ENCODE measurements around the gene UBE2H.
"Not testable (repeated sequence)": the region's sequence is repeated elsewhere in the genome, so short reads cannot be mapped to it uniquely, and the experiment has no call there.

UBE2H gene

GRCh38 chr7:129848436-129848835 lies 104.3 kb downstream of the UBE2H start:
- H3K36me3 ChIP-seq (replicated peaks) = no peaks in the 10 kb centered on the region; the same call in none of the 2 replicates
- in situ Hi-C loops (cut with MboI; ENCODE audit: low sequenced_read_pairs) = no loop called here
- no peak for DNase-seq (ENCODE audit: low spot score in 2 of 2)
- H3K4me1 ChIP-seq = peaks cover 3% of the 10 kb centered on the region
- H3K27me3 ChIP-seq (ENCODE audit: low read depth) = no peaks in the 10 kb centered on the region
- H3K9me3 ChIP-seq = no peaks in the 10 kb centered on the region
- no peak overlapping the region for H3K4me3 ChIP-seq

DNA sequence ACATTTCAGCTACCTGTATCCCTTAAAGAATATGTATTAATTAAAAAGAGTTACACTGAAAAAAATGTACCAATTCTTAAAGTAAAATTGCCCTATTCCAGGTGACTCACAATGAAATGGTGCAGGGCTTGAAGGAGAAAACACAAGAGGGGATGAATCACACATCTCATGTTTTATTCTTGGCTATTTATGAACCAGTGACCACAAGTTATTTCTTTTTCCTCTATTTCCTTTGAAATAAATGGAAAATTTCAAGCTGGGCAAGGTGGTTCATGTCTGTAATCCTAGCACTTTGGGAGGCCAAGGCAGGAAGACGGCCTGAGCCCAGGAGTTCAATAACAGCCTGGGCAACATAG lies 106.8 kb downstream of the UBE2H start:
- Histone ChIP-seq H3K4me1 (peaks cover 3% of the 10 kb centered on the region), H3K4me3 (no peak overlapping the region), H3K9me3 (no peaks in the 10 kb centered on the region), H3K36me3 (replicated peaks) (no peaks in the 10 kb centered on the region; the same call in none of the 2 replicates), H3K27me3 (ENCODE audit: low read depth) (no peaks in the 10 kb centered on the region)
- DNase-seq (ENCODE audit: low spot score in 2 of 2) = no peak
- in situ Hi-C loops (cut with MboI; ENCODE audit: low sequenced_read_pairs) = no loop called here

DNA sequence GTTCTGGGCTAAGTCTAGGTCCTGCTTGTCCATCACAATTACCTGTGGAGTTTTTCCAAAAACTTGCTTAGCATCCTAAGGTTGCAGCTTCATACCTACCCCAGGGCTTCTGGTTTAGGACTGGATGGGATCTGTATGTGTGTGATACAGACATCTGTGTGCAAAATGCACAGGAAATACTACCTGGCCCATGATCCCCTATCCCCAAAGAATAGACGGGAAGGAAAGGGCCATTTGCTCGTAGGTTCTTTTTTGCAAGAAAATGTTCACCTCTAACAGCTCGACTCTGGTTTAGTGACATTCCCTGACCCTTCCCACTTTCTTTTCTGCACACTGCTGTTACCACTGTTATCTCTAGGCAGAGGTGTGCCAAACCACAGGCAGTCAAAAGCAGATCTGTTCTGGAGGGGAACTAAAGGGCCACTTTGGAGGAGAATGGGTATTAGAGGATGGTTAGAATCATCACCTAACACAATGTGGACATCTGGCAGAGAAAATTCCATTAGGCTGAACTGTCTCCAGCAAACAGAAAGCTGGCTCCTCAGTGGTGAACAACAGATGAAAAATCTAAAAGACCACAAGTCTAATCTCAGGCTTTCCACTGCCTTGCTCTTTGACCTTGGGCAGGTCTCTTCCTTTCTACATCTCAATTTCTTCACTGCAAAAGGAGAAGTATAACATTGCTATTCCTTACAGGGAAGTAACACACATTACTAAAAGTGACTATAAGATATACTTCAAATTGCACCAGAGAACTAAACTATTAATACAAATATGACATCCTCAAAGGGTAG lies 107.4 kb downstream of the UBE2H start:
- DNase-seq (ENCODE audit: low spot score in 2 of 2) = no peak
- Histone ChIP-seq H3K36me3 (replicated peaks) (no peaks in the 10 kb centered on the region; the same call in none of the 2 replicates), H3K9me3 (no peaks in the 10 kb centered on the region), H3K4me1 (peaks cover 3% of the 10 kb centered on the region), H3K4me3 (no peak overlapping the region), H3K27me3 (ENCODE audit: low read depth) (no peaks in the 10 kb centered on the region)
- in situ Hi-C loops (cut with MboI; ENCODE audit: low sequenced_read_pairs) = no loop called here

GRCh38 chr7:129843978-129844840 lies 108.6 kb downstream of the UBE2H start:
- no peaks in the 10 kb centered on the region; the same call in none of the 2 replicates for H3K36me3 ChIP-seq (replicated peaks)
- no peak for DNase-seq (ENCODE audit: low spot score in 2 of 2)
- in situ Hi-C loops (cut with MboI; ENCODE audit: low sequenced_read_pairs) = no loop called here
- H3K27me3 ChIP-seq (ENCODE audit: low read depth) = no peaks in the 10 kb centered on the region
- H3K4me1 ChIP-seq = peaks cover 3% of the 10 kb centered on the region
- H3K9me3 ChIP-seq = no peaks in the 10 kb centered on the region
- no peak overlapping the region for H3K4me3 ChIP-seq

- no peak for DNase-seq (ENCODE audit: low spot score in 2 of 2)
- Histone ChIP-seq H3K4me1 (peaks cover 3% of the 10 kb centered on the region), H3K9me3 (no peaks in the 10 kb centered on the region), H3K27me3 (ENCODE audit: low read depth) (no peaks in the 10 kb centered on the region), H3K36me3 (replicated peaks) (peaks cover under 1% of the 10 kb centered on the region), H3K4me3 (no peak overlapping the region)
- in situ Hi-C loops (cut with MboI; ENCODE audit: low sequenced_read_pairs) = no loop called here
Observed at GRCh38 chr7:129843365-129843898, 109.3 kb downstream of the UBE2H start.

GRCh38 chr7:129841465-129841864 lies 111.3 kb downstream of the UBE2H start:
- no peaks in the 10 kb centered on the region for H3K27me3 ChIP-seq (ENCODE audit: low read depth)
- H3K4me3 ChIP-seq = no peak overlapping the region
- H3K4me1 ChIP-seq = peaks cover 5% of the 10 kb centered on the region
- H3K9me3 ChIP-seq = no peaks in the 10 kb centered on the region
- DNase-seq (ENCODE audit: low spot score in 2 of 2) = no peak
- peaks cover 3% of the 10 kb centered on the region; the same call in 1 of the 2 replicates for H3K36me3 ChIP-seq (replicated peaks)
- in situ Hi-C loops (cut with MboI; ENCODE audit: low sequenced_read_pairs) = no loop called here

DNA sequence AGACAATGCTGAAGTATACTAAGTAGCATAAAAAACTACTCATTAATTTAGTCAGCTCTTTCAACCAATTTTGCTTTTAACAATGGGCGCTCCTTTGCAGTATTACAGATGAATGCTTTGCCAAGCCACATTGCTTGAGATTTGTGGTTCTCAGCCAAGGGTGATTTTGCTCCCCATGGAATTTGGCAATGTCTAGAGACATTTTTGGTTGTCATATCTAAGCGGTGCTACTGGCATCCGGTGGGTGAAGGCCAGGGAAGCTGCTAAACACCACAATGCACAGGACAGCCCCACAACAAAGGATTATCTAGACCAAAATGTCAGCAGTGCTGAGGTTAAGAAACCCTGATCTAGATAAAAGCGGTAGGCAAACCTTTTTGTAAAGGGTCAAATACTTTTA lies 112.0 kb downstream of the UBE2H start:
- H3K9me3 ChIP-seq = no peaks in the 10 kb centered on the region
- peaks cover 3% of the 10 kb centered on the region; the same call in 1 of the 2 replicates for H3K36me3 ChIP-seq (replicated peaks)
- H3K27me3 ChIP-seq (ENCODE audit: low read depth) = no peaks in the 10 kb centered on the region
- H3K4me1 ChIP-seq = peaks cover 12% of the 10 kb centered on the region
- H3K4me3 ChIP-seq = no peak overlapping the region
- no peak for DNase-seq (ENCODE audit: low spot score in 2 of 2)
- in situ Hi-C loops (cut with MboI; ENCODE audit: low sequenced_read_pairs) = no loop called here

GRCh38 chr7:129836983-129837382 lies 115.8 kb downstream of the UBE2H start:
- no peak overlapping the region for H3K4me3 ChIP-seq
- H3K4me1 ChIP-seq = peaks cover 15% of the 10 kb centered on the region
- DNase-seq (ENCODE audit: low spot score in 2 of 2) = no peak
- peaks cover 3% of the 10 kb centered on the region; the same call in 1 of the 2 replicates for H3K36me3 ChIP-seq (replicated peaks)
- H3K27me3 ChIP-seq (ENCODE audit: low read depth) = no peaks in the 10 kb centered on the region
- in situ Hi-C loops (cut with MboI; ENCODE audit: low sequenced_read_pairs) = no loop called here
- no peaks in the 10 kb centered on the region for H3K9me3 ChIP-seq

- H3K9me3 ChIP-seq = no peaks in the 10 kb centered on the region
- H3K36me3 ChIP-seq (replicated peaks) = peaks cover 3% of the 10 kb centered on the region; the same call in 1 of the 2 replicates
- H3K27me3 ChIP-seq (ENCODE audit: low read depth) = no peaks in the 10 kb centered on the region
- in situ Hi-C loops (cut with MboI; ENCODE audit: low sequenced_read_pairs) = no loop called here
- peak; percentile 56 to 92 for DNase-seq (ENCODE audit: low spot score in 2 of 2)
- peaks cover 16% of the 10 kb centered on the region for H3K4me1 ChIP-seq
- no peak overlapping the region for H3K4me3 ChIP-seq
Observed at GRCh38 chr7:129835569-129835968, 117.2 kb downstream of the UBE2H start.

- H3K4me3 ChIP-seq; in situ Hi-C loops (cut with MboI; ENCODE audit: low sequenced_read_pairs); H3K9me3 ChIP-seq; DNase-seq (ENCODE audit: low spot score in 2 of 2); H3K36me3 ChIP-seq (replicated peaks); H3K27me3 ChIP-seq (ENCODE audit: low read depth): not testable (repeated sequence)
- peaks cover 27% of the 10 kb centered on the region for H3K4me1 ChIP-seq
Observed at GRCh38 chr7:129833353-129833752, 119.4 kb downstream of the UBE2H start.

GRCh38 chr7:129832701-129833227 lies 120.0 kb downstream of the UBE2H start:
- Histone ChIP-seq H3K36me3 (replicated peaks) (no peaks in the 10 kb centered on the region), H3K9me3 (no peaks in the 10 kb centered on the region), H3K4me3 (no peak overlapping the region), H3K27me3 (ENCODE audit: low read depth) (no peaks in the 10 kb centered on the region), H3K4me1 (peaks cover 27% of the 10 kb centered on the region)
- no peak for DNase-seq (ENCODE audit: low spot score in 2 of 2)
- in situ Hi-C loops (cut with MboI; ENCODE audit: low sequenced_read_pairs) = no loop called here

DNA sequence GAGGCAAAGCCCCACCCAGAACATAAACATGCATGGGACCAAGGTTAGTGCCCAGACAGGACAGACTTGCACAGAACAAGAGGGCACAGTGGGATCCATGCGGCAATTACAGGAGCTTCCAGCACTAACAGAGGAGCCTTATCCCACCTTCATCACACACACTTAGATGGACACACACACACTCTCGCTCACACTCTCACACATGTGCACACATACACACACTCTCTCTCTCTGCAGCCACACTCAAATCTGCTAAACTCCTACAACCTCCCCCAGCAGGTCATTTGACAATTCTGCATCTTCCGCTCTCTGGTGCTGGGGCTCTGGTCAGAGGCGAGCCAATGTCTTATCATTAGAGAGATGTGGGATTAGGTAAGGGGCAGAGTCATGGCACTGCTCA lies 120.5 kb downstream of the UBE2H start:
- Histone ChIP-seq H3K27me3 (ENCODE audit: low read depth) (no peaks in the 10 kb centered on the region), H3K9me3 (no peaks in the 10 kb centered on the region), H3K4me3 (no peak overlapping the region), H3K4me1 (peaks cover 27% of the 10 kb centered on the region), H3K36me3 (replicated peaks) (no peaks in the 10 kb centered on the region)
- in situ Hi-C loops (cut with MboI; ENCODE audit: low sequenced_read_pairs) = no loop called here
- DNase-seq (ENCODE audit: low spot score in 2 of 2) = no peak

GRCh38 chr7:129831424-129832058 lies 121.2 kb downstream of the UBE2H start:
- in situ Hi-C loops (cut with MboI; ENCODE audit: low sequenced_read_pairs) = no loop called here
- DNase-seq (ENCODE audit: low spot score in 2 of 2) = no peak
- H3K9me3 ChIP-seq = no peaks in the 10 kb centered on the region
- peaks cover 26% of the 10 kb centered on the region for H3K4me1 ChIP-seq
- no peak overlapping the region for H3K4me3 ChIP-seq
- no peaks in the 10 kb centered on the region for H3K27me3 ChIP-seq (ENCODE audit: low read depth)
- no peaks in the 10 kb centered on the region for H3K36me3 ChIP-seq (replicated peaks)
